ENCODE data around the gene NIPBL. TPM values are rescaled to one million over a fixed set of nuclear protein-coding genes. Genes with fewer than 3 reads are reported as not detected.

NIPBL gene
- total RNA-seq, 1 experiment from 2014 or later, result 48.3 TPM

GRCh38 chr5:37039824-37040223 lies 163.3 kb downstream of the NIPBL start:
- no peak for DNase-seq (ENCODE audit: low spot score)

More at GRCh38 chr5:37039824-37040223, 163.3 kb downstream of the NIPBL start:
- no peaks in the 10 kb centered on the region for H3K9me3 Mint-ChIP-seq
- peaks cover 7% of the 10 kb centered on the region; the same call in 1 of the 2 replicates for H3K36me3 Mint-ChIP-seq
- CTCF ChIA-PET, result no interaction called here
- no peak overlapping the region for H3K4me3 Mint-ChIP-seq
- TF ChIP-seq, protein P1, sequence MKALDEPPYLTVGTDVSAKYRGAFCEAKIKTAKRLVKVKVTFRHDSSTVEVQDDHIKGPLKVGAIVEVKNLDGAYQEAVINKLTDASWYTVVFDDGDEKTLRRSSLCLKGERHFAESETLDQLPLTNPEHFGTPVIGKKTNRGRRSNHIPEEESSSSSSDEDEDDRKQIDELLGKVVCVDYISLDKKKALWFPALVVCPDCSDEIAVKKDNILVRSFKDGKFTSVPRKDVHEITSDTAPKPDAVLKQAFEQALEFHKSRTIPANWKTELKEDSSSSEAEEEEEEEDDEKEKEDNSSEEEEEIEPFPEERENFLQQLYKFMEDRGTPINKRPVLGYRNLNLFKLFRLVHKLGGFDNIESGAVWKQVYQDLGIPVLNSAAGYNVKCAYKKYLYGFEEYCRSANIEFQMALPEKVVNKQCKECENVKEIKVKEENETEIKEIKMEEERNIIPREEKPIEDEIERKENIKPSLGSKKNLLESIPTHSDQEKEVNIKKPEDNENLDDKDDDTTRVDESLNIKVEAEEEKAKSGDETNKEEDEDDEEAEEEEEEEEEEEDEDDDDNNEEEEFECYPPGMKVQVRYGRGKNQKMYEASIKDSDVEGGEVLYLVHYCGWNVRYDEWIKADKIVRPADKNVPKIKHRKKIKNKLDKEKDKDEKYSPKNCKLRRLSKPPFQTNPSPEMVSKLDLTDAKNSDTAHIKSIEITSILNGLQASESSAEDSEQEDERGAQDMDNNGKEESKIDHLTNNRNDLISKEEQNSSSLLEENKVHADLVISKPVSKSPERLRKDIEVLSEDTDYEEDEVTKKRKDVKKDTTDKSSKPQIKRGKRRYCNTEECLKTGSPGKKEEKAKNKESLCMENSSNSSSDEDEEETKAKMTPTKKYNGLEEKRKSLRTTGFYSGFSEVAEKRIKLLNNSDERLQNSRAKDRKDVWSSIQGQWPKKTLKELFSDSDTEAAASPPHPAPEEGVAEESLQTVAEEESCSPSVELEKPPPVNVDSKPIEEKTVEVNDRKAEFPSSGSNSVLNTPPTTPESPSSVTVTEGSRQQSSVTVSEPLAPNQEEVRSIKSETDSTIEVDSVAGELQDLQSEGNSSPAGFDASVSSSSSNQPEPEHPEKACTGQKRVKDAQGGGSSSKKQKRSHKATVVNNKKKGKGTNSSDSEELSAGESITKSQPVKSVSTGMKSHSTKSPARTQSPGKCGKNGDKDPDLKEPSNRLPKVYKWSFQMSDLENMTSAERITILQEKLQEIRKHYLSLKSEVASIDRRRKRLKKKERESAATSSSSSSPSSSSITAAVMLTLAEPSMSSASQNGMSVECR (CRISPR knock-in tag; IDR thresholded peaks at IDR 0.05; ENCODE audit: borderline replicate concordance), result no peak
- no peak for TF ChIP-seq FOXJ3 (CRISPR knock-in tag; IDR thresholded peaks at IDR 0.05; ENCODE audit: borderline replicate concordance)
- no peak for TF ChIP-seq MXD4 (CRISPR knock-in tag; IDR thresholded peaks at IDR 0.05; ENCODE audit: borderline replicate concordance)
- TF ChIP-seq, protein P2, sequence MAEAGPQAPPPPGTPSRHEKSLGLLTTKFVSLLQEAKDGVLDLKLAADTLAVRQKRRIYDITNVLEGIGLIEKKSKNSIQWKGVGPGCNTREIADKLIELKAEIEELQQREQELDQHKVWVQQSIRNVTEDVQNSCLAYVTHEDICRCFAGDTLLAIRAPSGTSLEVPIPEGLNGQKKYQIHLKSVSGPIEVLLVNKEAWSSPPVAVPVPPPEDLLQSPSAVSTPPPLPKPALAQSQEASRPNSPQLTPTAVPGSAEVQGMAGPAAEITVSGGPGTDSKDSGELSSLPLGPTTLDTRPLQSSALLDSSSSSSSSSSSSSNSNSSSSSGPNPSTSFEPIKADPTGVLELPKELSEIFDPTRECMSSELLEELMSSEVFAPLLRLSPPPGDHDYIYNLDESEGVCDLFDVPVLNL (CRISPR knock-in tag; IDR thresholded peaks at IDR 0.05; ENCODE audit: borderline replicate concordance, low read depth), result no peak
- TF ChIP-seq TCF7 (CRISPR knock-in tag; IDR thresholded peaks at IDR 0.05; ENCODE audit: low read depth), result no peak
- TF ChIP-seq, protein P3, sequence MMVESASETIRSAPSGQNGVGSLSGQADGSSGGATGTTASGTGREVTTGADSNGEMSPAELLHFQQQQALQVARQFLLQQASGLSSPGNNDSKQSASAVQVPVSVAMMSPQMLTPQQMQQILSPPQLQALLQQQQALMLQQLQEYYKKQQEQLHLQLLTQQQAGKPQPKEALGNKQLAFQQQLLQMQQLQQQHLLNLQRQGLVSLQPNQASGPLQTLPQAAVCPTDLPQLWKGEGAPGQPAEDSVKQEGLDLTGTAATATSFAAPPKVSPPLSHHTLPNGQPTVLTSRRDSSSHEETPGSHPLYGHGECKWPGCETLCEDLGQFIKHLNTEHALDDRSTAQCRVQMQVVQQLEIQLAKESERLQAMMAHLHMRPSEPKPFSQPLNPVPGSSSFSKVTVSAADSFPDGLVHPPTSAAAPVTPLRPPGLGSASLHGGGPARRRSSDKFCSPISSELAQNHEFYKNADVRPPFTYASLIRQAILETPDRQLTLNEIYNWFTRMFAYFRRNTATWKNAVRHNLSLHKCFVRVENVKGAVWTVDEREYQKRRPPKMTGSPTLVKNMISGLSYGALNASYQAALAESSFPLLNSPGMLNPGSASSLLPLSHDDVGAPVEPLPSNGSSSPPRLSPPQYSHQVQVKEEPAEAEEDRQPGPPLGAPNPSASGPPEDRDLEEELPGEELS (CRISPR knock-in tag; IDR thresholded peaks at IDR 0.05), result no peak
- TF ChIP-seq, protein P4, sequence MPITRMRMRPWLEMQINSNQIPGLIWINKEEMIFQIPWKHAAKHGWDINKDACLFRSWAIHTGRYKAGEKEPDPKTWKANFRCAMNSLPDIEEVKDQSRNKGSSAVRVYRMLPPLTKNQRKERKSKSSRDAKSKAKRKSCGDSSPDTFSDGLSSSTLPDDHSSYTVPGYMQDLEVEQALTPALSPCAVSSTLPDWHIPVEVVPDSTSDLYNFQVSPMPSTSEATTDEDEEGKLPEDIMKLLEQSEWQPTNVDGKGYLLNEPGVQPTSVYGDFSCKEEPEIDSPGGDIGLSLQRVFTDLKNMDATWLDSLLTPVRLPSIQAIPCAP (CRISPR knock-in tag; IDR thresholded peaks at IDR 0.05), result no peak
- TF ChIP-seq, protein P5, sequence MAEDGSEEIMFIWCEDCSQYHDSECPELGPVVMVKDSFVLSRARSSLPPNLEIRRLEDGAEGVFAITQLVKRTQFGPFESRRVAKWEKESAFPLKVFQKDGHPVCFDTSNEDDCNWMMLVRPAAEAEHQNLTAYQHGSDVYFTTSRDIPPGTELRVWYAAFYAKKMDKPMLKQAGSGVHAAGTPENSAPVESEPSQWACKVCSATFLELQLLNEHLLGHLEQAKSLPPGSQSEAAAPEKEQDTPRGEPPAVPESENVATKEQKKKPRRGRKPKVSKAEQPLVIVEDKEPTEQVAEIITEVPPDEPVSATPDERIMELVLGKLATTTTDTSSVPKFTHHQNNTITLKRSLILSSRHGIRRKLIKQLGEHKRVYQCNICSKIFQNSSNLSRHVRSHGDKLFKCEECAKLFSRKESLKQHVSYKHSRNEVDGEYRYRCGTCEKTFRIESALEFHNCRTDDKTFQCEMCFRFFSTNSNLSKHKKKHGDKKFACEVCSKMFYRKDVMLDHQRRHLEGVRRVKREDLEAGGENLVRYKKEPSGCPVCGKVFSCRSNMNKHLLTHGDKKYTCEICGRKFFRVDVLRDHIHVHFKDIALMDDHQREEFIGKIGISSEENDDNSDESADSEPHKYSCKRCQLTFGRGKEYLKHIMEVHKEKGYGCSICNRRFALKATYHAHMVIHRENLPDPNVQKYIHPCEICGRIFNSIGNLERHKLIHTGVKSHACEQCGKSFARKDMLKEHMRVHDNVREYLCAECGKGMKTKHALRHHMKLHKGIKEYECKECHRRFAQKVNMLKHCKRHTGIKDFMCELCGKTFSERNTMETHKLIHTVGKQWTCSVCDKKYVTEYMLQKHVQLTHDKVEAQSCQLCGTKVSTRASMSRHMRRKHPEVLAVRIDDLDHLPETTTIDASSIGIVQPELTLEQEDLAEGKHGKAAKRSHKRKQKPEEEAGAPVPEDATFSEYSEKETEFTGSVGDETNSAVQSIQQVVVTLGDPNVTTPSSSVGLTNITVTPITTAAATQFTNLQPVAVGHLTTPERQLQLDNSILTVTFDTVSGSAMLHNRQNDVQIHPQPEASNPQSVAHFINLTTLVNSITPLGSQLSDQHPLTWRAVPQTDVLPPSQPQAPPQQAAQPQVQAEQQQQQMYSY (CRISPR knock-in tag; IDR thresholded peaks at IDR 0.05), result no peak
- TF ChIP-seq, protein P6, sequence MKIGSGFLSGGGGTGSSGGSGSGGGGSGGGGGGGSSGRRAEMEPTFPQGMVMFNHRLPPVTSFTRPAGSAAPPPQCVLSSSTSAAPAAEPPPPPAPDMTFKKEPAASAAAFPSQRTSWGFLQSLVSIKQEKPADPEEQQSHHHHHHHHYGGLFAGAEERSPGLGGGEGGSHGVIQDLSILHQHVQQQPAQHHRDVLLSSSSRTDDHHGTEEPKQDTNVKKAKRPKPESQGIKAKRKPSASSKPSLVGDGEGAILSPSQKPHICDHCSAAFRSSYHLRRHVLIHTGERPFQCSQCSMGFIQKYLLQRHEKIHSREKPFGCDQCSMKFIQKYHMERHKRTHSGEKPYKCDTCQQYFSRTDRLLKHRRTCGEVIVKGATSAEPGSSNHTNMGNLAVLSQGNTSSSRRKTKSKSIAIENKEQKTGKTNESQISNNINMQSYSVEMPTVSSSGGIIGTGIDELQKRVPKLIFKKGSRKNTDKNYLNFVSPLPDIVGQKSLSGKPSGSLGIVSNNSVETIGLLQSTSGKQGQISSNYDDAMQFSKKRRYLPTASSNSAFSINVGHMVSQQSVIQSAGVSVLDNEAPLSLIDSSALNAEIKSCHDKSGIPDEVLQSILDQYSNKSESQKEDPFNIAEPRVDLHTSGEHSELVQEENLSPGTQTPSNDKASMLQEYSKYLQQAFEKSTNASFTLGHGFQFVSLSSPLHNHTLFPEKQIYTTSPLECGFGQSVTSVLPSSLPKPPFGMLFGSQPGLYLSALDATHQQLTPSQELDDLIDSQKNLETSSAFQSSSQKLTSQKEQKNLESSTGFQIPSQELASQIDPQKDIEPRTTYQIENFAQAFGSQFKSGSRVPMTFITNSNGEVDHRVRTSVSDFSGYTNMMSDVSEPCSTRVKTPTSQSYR (CRISPR knock-in tag; IDR thresholded peaks at IDR 0.05), result no peak
- no peak for TF ChIP-seq ATF6 (CRISPR knock-in tag; IDR thresholded peaks at IDR 0.05)
- TF ChIP-seq ATF3 (CRISPR knock-in tag; conservative IDR thresholded peaks at IDR 0.05), result no peak
- no peak for TF ChIP-seq ZBTB21 (CRISPR knock-in tag; IDR thresholded peaks at IDR 0.05; ENCODE audit: borderline replicate concordance)
- no peak for TF ChIP-seq ZNF138 (CRISPR knock-in tag; conservative IDR thresholded peaks at IDR 0.05)
- TF ChIP-seq ZNF423 (CRISPR knock-in tag; IDR thresholded peaks at IDR 0.05), result no peak
- no peak overlapping the region for H3K27ac Mint-ChIP-seq
- no peak for ATAC-seq
- no peaks in the 10 kb centered on the region for H3K27me3 Mint-ChIP-seq (ENCODE audit: low read depth)
- POLR2A ChIA-PET, result no interaction called here
- no peaks in the 10 kb centered on the region for H3K4me1 Mint-ChIP-seq

All from WTC11 (cell line).